Thoracic aorta (tissue), 2 donors: ENCODE data around the gene EPSTI1. TPM values are rescaled to one million over a fixed set of nuclear protein-coding genes. Genes with fewer than 3 reads are reported as not detected.
A peak's percentile ranks its signal among the peaks of the same experiment; 100 is the strongest.

Experiments
- ATAC-seq: fragments of 150-250 bp; one replicate; pipeline ENCODE4 v1.8.0; 2017; ENCODE audit warnings: low read depth; ENCODE audit not compliant: insufficient number of reproducible peaks, low FRiP score
- DNase-seq: peaks from one replicate; pipeline ENCODE4 v3.0.0-alpha.2; 2020; ENCODE audit warnings: low spot score
- H3K27ac ChIP-seq, 2 donors: fragments of 200-600 bp; sonication (generic); 1 replicate in 1 of 2; 2 replicates in 1 of 2; pipeline ENCODE4 v1.5.1; 2016; ENCODE audit warnings: mild to moderate bottlenecking in 2 of 2, moderate library complexity in 2 of 2
- H3K27me3 ChIP-seq: fragments of 200-600 bp; sonication (generic); replicated peaks from 2 replicates; pipeline ENCODE4 v1.6.0; 2016; ENCODE audit warnings: mild to moderate bottlenecking; ENCODE audit not compliant: insufficient read depth
- H3K36me3 ChIP-seq: fragments of 200-600 bp; sonication (generic); one replicate; pipeline ENCODE4 v1.5.1; 2016
- H3K4me1 ChIP-seq, 2 donors: fragments of 200-600 bp; sonication (generic); 1 replicate in 1 of 2; 2 replicates in 1 of 2; pipeline versions ENCODE4 v1.5.1 to v1.6.0; 2016; ENCODE audit warnings: low read depth in 2 of 2, mild to moderate bottlenecking in 1 of 2; ENCODE audit not compliant: control insufficient read depth in 1 of 2
- H3K4me3 ChIP-seq: fragments of 200-600 bp; sonication (generic); 2 replicates; pipeline ENCODE4 v1.5.1; 2016; ENCODE audit warnings: mild to moderate bottlenecking
- H3K9me3 ChIP-seq: fragments of 200-600 bp; sonication (generic); 2 replicates; pipeline ENCODE4 v1.5.1; 2016
- total RNA-seq, 2 donors: library from RNA; depleted of rRNA; stranded (reverse); fragments of >200 nt; gene quantifications; one replicate each; pipeline versions ENCODE4 v1.1.0 to v1.2.3, GENCODE V29; 2016
- TF ChIP-seq, protein P1 (sequence below): fragments of 200-600 bp; sonication (generic); IDR thresholded peaks from one replicate; pipeline ENCODE4 v1.5.1; 2019; ENCODE audit warnings: antibody characterized with exemption

Gene EPSTI1
- total RNA-seq, 2 donors from 2014 or later = 4.0 to 7.9 TPM

DNA sequence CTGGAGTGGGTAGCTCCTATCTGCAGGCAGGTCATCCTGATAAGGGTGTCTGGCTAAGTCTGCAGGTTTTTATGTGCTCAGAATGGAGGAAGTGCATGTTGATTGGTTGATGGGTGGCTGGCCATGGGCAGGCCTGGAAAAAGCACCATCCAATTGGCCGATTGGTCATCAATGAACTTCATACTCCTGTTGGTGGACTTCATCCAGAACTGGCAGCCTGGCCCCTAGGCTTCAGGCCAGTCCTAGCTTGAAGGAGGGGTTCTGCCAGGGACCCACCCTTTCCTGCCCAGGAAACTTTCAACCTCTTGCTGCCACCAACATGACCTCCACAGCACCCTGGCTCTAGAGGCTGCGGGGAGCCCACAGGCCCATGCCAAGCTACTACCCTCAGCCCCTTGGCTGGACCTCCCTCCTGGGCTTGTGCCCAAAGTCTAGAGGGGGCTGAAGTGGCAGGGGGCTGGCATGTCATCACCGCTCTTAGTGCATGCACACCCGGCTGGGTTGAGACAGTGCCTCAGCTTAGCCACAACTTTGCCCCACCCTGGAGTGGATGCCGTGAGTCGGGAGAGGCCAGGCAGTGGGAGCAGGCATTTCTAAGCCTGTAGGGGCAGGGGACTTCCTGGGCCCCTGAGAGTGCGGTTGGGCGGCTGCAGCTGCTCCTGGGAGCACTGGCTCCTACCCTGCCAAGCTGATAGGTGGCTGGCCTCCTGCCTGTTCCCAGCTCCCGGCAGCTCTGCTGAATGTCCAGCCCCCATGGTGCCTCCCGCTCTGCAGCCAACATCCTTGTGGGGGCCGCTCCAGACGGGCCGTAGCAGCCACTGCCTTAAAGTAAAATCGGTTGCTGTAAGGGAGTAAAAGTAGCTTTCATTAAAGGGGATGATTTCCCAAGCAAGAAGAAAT is 44.6 kb upstream of the EPSTI1 start:
- Histone ChIP-seq H3K9me3 (no peaks in the 10 kb centered on the region), H3K36me3 (no peaks in the 10 kb centered on the region), H3K27me3 (no peaks in the 10 kb centered on the region), H3K27ac (no peak overlapping the region), H3K4me1 (peaks cover 3 to 32% of the 10 kb centered on the region in 2 donors), H3K4me3 (peak overlapping the region; percentile 21)
- ATAC-seq (no peak), DNase-seq (no peak)
- TF ChIP-seq, protein P1, sequence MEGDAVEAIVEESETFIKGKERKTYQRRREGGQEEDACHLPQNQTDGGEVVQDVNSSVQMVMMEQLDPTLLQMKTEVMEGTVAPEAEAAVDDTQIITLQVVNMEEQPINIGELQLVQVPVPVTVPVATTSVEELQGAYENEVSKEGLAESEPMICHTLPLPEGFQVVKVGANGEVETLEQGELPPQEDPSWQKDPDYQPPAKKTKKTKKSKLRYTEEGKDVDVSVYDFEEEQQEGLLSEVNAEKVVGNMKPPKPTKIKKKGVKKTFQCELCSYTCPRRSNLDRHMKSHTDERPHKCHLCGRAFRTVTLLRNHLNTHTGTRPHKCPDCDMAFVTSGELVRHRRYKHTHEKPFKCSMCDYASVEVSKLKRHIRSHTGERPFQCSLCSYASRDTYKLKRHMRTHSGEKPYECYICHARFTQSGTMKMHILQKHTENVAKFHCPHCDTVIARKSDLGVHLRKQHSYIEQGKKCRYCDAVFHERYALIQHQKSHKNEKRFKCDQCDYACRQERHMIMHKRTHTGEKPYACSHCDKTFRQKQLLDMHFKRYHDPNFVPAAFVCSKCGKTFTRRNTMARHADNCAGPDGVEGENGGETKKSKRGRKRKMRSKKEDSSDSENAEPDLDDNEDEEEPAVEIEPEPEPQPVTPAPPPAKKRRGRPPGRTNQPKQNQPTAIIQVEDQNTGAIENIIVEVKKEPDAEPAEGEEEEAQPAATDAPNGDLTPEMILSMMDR = no peak

- peaks cover 0 to 34% of the 10 kb centered on the region in 2 donors for H3K4me1 ChIP-seq
- TF ChIP-seq, protein P1 = no peak
- no peaks in the 10 kb centered on the region for H3K36me3 ChIP-seq
- no peaks in the 10 kb centered on the region for H3K27me3 ChIP-seq
- H3K4me3 ChIP-seq = no peak overlapping the region
- DNase-seq = no peak
- no peak overlapping the region for H3K27ac ChIP-seq
- H3K9me3 ChIP-seq = no peaks in the 10 kb centered on the region
- ATAC-seq = no peak
Measured at GRCh38 chr13:43033038-43033437, 41.0 kb upstream of the EPSTI1 start.

GRCh38 chr13:43031881-43032280 is 39.8 kb upstream of the EPSTI1 start:
- H3K36me3 ChIP-seq = no peaks in the 10 kb centered on the region
- no peak overlapping the region for H3K27ac ChIP-seq
- no peak overlapping the region for H3K4me3 ChIP-seq
- no peaks in the 10 kb centered on the region for H3K27me3 ChIP-seq
- H3K9me3 ChIP-seq = no peaks in the 10 kb centered on the region
- no peak for DNase-seq
- ATAC-seq = no peak
- peaks cover 0 to 26% of the 10 kb centered on the region in 2 donors for H3K4me1 ChIP-seq
- TF ChIP-seq, protein P1 = no peak

DNA sequence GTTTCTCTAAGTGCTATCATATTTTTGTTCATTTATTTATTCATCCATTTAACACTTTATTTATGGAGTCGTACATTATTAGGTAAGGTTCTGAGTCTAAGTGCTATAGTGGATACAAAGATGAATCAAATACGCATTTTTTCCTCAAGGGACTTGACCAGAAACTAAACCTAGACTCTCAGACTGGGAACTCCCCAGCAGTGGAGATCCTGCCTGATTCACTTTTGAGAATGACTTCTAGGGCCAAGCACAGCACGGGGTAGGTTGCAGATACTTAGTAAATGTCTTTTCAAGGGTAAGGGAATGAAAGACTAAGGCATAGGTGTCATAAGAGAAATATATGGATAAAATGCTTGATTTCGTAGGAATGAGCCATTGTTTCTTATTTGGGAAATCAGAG is 38.5 kb upstream of the EPSTI1 start:
- Histone ChIP-seq H3K27ac (no peak overlapping the region), H3K27me3 (no peaks in the 10 kb centered on the region), H3K4me3 (no peak overlapping the region), H3K9me3 (no peaks in the 10 kb centered on the region), H3K36me3 (no peaks in the 10 kb centered on the region), H3K4me1 (peaks cover 8 to 29% of the 10 kb centered on the region in 2 donors)
- DNase-seq (no peak), ATAC-seq (no peak)
- TF ChIP-seq, protein P1 = no peak

GRCh38 chr13:43026262-43026661 is 34.2 kb upstream of the EPSTI1 start:
- Histone ChIP-seq H3K4me1 (peaks cover 9 to 50% of the 10 kb centered on the region in 2 donors), H3K27me3 (no peaks in the 10 kb centered on the region), H3K36me3 (no peaks in the 10 kb centered on the region), H3K9me3 (no peaks in the 10 kb centered on the region), H3K27ac (no peak overlapping the region), H3K4me3 (no peak overlapping the region)
- no peak for DNase-seq
- ATAC-seq = no peak
- TF ChIP-seq, protein P1 = no peak
